Midbrain (tissue), 1 donor: ENCODE data around the gene MYADM.
"Not testable (repeated sequence)": the region's sequence is repeated elsewhere in the genome, so short reads cannot be mapped to it uniquely, and the experiment has no call there.

Experiments
- DNase-seq: peaks from one replicate; lab custom pipeline; 2025; lab: John Stamatoyannopoulos, UW

The MYADM gene, protein sequence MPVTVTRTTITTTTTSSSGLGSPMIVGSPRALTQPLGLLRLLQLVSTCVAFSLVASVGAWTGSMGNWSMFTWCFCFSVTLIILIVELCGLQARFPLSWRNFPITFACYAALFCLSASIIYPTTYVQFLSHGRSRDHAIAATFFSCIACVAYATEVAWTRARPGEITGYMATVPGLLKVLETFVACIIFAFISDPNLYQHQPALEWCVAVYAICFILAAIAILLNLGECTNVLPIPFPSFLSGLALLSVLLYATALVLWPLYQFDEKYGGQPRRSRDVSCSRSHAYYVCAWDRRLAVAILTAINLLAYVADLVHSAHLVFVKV

DNA sequence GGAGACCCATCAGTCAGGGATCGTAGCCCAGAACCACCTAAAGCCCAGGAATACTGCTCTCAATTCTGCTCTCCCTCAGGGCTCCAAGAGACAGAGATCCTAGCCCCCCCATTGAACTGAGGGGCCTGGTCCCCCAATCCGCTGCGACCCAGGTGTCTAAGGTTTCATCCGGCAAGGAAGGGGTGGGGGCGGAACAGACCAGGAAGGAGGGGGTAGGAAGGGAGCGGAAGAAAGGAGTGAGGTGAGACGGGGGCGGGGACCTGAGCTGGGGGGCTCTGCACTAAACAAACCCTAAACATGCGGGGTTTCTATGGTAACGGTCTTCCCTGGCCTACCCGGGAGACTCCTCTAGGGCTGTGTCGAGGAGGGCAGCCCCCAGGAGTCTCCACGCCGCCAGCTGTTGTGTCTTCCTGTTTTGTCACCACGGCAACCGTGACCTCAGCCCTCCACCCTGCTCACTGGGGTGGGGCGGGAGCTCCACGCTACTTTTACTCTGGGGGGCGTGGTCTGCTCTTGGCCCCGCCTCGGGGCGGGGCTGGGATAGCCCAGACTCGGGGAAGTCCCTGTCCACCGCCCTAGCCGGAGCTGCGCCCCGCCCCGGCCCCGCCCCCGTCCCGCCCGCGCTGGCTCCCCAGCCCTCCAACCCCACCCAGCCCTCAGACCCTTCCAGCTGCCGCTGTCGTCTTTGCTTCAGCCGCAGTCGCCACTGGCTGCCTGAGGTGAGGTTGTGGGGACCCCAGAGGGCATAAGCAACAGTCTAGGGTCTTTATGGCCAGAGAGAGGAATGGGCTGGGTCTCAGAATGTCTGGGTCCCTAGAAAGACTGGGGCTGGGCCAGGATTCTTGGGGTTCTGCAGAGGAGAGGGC lies at the start of gene MYADM:
Gene MYADM, plus strand, starts transcription at position 659 of the 866 bp plus-strand sequence. CDS start 5,647 bp downstream, outside the sequence.
- peak; percentile 98 for DNase-seq

- no peak for DNase-seq
These were observed 48.9 kb upstream of the MYADM start for GRCh38 chr19:53818756-53819155.

DNA sequence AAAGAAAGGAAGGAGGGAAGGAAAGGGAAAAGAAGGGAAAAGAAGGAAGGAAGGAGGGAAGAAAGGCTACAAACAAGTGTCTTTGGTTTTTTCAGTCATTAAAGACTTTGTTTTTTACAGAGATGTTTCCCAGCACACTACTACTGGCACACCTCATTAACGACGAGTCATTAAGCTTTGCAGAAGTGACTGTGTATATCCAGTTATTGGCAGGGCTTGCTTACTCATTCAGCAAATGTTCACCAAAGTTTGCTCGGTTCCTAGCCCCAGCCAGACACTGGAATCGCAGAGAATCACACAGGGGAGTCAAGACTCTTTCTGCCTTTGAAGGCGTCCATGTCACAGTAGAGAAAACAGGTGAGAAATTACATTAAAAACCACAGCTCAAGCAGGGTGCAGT lies 47.8 kb upstream of the MYADM start:
- no peak for DNase-seq

DNA sequence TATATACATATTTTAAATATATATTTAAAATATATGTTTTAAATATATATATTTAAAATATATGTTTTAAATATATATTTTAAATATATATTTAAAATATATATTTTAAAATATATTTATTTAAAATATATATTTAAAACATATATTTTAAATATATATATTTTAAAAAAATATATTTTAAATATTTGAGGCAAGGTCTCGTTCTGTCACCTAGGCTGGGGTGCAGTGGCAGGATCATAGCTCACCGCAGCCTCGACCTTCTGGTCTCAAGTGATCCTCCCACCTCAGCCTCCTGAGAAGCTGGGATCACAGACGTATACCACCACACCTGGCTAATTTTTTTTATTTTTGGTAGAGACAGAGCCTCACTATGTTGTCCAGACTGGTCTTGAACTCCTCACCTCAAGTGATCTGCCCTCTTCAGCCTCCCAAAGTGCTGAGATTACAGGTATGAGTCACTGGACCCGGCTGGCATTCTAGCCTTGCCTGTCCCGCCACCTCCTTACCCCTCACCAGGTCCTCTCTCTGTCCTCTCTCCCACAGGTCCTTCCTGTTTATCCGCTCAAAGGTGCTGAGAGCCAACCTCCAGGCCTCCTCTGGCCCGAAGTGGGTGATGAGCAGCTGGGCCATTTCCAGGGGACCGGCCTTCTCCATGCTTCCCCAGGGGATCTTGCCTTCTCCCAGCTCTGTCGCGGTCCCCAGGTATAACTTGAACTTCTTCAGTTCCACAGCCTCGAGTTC lies 44.1 kb upstream of the MYADM start:
- DNase-seq = no peak

DNA sequence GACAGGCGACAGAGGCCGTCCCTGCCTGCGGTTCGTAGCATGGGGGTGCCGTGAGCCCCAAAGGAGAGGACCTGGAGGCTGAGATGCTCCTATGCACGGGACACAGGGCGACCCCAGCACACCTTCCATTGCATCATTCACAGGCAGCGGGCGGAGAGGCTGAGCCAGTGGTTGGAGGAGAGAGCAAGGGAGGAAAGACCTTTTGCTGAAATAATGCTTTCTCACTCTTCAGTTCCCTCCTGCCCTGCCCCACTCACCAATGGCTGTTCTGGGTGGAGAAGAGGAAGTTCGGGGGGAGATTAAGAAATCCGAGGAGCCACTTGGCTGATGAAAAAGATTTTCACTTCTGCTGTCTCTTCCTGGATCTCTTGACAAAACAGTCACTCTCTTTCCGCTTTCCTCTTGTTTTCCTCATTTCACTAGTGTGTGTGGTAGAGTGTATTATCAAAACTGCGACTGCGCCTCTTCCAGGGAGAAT lies 43.5 kb upstream of the MYADM start, which contains the start of gene NLRP12:
Gene NLRP12, minus strand, starts transcription at position 181 of the 478 bp plus-strand sequence. Its CDS starts 140 bp downstream, at position 41.
- peak; percentile 18 for DNase-seq

DNA sequence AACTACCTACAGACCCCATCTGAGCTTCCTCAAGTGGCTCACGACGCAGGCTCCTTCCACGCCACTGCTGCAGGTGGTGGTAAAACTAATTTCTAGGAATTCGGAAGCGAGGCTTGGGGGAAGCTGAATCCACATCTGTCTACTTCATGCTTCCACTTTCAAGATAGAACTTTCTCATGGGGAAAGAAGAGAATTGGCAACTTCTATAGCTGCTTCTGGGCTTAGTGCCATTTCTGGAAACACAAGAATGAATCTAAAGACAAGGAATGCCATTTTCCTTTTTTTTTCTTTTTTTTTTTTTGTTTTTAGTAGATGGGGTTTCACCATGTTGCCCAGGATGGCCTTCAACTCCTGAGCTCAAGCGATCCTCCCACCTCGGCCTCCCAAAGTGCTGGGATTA lies 40.8 kb upstream of the MYADM start:
- DNase-seq = no peak

- no peak for DNase-seq
These were observed 39.2 kb upstream of the MYADM start for GRCh38 chr19:53828531-53828930.

- not testable (repeated sequence) for DNase-seq
These were observed 34.8 kb upstream of the MYADM start for GRCh38 chr19:53832861-53833260.

DNA sequence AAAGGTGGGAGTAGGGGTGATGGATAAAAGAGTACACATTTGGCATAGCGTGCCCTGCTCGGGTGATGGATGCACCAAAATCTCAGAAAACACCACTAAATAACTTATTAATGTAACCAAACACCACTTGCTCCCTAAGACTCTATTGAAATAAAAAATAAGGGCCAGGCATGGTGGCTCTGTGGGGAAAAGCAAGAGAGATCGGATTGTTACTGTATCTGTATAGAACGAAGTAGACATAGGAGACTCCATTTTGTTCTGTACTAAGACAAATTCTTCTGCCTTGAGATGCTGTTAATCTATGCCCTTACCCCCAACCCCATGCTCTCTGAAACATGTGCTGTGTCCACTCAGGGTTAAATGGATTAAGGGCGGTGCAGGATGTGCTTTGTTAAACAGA lies 29.2 kb upstream of the MYADM start:
- not testable (repeated sequence) for DNase-seq

DNA sequence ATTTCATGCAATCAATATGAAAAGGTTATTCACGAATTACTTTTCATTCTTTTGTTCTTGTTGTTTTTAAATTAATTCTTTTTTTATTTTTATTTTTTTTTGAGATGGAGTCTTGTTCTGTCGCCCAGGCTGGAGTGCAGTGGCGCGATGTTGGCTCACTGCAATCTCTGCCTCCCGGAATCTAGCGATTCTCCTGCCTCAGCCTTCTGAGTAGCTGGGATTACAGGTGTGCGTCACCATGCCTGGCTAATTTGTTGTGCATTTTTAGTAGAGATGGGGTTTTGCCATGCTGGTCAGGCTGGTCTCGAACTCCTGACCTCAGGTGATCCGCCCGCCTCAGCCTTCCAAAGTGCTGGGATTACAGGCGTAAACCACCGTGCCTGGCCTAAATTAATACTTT lies 27.4 kb upstream of the MYADM start:
- DNase-seq = not testable (repeated sequence)

GRCh38 chr19:53840914-53841313 lies 26.8 kb upstream of the MYADM start:
- not testable (repeated sequence) for DNase-seq

GRCh38 chr19:53844849-53845246 lies 22.8 kb upstream of the MYADM start:
- no peak for DNase-seq

GRCh38 chr19:53847555-53847954 lies 20.1 kb upstream of the MYADM start:
- DNase-seq = no peak

DNA sequence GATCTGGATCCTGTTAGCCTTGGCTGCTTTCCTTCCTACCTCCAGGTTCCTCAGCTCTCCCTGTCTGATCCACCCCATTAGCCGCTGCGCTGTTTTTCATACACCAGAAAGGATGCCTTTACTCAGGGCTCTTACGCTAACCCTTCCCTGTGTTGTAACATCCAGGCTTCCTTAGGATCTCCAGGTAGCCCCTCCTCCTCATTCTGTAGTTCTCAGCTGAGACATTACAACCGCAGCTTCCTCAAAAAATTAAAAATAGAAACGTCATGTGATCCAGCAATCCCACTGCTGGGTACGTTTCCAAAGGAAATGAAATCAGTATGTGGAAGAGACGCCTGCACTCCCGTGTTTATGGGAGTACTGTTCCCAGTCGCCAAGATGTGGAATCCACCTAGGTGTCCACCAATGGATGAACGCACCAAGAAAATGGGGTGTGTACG lies 18.4 kb upstream of the MYADM start:
- DNase-seq = no peak

- DNase-seq = no peak
These were observed 14.0 kb upstream of the MYADM start for GRCh38 chr19:53853707-53854106.

- peak; percentile 74 for DNase-seq
These were observed 3.3 kb upstream of the MYADM start for GRCh38 chr19:53864308-53864836.

DNA sequence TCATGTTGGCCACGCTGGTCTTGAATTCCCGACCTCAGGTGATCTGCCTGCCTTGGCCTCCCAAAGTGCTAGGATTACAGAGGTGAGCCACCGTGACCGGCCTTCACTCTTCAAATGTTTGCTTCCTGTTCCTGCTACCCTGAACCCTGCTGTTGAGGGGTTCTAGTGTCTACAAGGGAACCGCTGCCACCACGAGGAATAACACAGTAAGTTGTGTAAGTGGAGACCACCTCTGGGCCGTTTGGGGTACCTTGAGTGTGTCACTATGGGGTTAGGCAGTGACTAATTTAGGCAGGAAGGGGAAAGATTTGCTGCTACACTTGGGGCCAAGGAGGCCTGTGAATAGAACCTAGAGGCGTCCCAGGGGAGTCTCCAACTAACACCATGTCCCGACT lies 2.2 kb upstream of the MYADM start:
- DNase-seq = peak; percentile 16

GRCh38 chr19:53865918-53866864 lies 1.5 kb upstream of the MYADM start:
- DNase-seq = peak; percentile 80

- DNase-seq = no peak
These were observed 838 bp upstream of the MYADM start for GRCh38 chr19:53866865-53867224.

GRCh38 chr19:53868091-53868891 lies 608 bp downstream of the MYADM start:
- no peak for DNase-seq
